Measurements from ENCODE around the gene EPHB2. TPM values are rescaled to one million over a fixed set of nuclear protein-coding genes. Genes with fewer than 3 reads are reported as not detected.

Gene EPHB2
- total RNA-seq, 6 experiments from 2014 or later = 0.24 to 1.8 (median 0.62) TPM

GRCh38 chr1:22848405-22848804 lies 137.8 kb downstream of the EPHB2 start:
- 50% methylated on average over 1 of the region's 2 CpGs for WGBS (ENCODE audit: insufficient coverage, low coverage, low lambda C conversion rate, missing lambda C conversion rate)
- H3K27ac ChIP-seq = no peak overlapping the region
- TF ChIP-seq, protein P1, sequence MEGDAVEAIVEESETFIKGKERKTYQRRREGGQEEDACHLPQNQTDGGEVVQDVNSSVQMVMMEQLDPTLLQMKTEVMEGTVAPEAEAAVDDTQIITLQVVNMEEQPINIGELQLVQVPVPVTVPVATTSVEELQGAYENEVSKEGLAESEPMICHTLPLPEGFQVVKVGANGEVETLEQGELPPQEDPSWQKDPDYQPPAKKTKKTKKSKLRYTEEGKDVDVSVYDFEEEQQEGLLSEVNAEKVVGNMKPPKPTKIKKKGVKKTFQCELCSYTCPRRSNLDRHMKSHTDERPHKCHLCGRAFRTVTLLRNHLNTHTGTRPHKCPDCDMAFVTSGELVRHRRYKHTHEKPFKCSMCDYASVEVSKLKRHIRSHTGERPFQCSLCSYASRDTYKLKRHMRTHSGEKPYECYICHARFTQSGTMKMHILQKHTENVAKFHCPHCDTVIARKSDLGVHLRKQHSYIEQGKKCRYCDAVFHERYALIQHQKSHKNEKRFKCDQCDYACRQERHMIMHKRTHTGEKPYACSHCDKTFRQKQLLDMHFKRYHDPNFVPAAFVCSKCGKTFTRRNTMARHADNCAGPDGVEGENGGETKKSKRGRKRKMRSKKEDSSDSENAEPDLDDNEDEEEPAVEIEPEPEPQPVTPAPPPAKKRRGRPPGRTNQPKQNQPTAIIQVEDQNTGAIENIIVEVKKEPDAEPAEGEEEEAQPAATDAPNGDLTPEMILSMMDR (IDR thresholded peaks at IDR 0.05) = no peak
- no peak for TF ChIP-seq POLR2A (IDR thresholded peaks at IDR 0.05)
- no peaks in the 10 kb centered on the region for H3K27me3 ChIP-seq
- DNase-seq (no peak), ATAC-seq (no peak)
- no peaks in the 10 kb centered on the region for H3K9me3 ChIP-seq
- H3K4me3 ChIP-seq = no peak overlapping the region
- no peaks in the 10 kb centered on the region for H3K4me1 ChIP-seq
- no peaks in the 10 kb centered on the region for H3K36me3 ChIP-seq
- intact Hi-C loops (cut with DNase I) = no loop called here

GRCh38 chr1:22849770-22850169 lies 139.1 kb downstream of the EPHB2 start:
- no peak overlapping the region for H3K4me3 ChIP-seq
- 79% methylated on average over 4 of the region's 5 CpGs for WGBS (ENCODE audit: insufficient coverage, low coverage, low lambda C conversion rate, missing lambda C conversion rate)
- no peaks in the 10 kb centered on the region for H3K9me3 ChIP-seq
- H3K36me3 ChIP-seq = no peaks in the 10 kb centered on the region
- H3K4me1 ChIP-seq = no peaks in the 10 kb centered on the region
- no peak overlapping the region for H3K27ac ChIP-seq
- DNase-seq = no peak
- no peaks in the 10 kb centered on the region for H3K27me3 ChIP-seq
- no peak for TF ChIP-seq POLR2A (IDR thresholded peaks at IDR 0.05)
- TF ChIP-seq, protein P1 (IDR thresholded peaks at IDR 0.05) = no peak
- intact Hi-C loops (cut with DNase I) = no loop called here
- no peak for ATAC-seq

DNA sequence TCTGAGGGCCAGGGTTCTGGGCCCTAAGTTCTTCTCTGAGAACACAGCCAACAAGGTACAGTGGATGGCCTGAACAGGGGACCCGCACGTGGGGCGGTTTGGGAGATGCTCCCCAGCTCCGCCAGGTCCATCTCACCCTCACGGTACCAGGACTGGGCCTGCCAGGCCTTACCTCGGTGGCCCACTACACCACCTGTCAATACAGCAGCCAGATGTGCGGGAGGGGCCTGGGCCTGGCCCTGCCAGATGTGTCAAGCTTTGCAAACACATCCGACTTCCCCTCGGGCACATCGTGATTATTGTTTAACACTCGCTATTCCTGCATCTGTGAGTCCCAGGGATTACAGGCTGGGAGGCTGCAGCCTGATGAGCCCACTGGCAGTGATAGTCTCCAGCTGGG lies 139.6 kb downstream of the EPHB2 start:
- Histone ChIP-seq H3K36me3 (no peaks in the 10 kb centered on the region), H3K4me3 (no peak overlapping the region), H3K4me1 (no peaks in the 10 kb centered on the region), H3K27me3 (no peaks in the 10 kb centered on the region), H3K9me3 (no peaks in the 10 kb centered on the region), H3K27ac (no peak overlapping the region)
- no peak for TF ChIP-seq POLR2A (IDR thresholded peaks at IDR 0.05)
- TF ChIP-seq, protein P1 (IDR thresholded peaks at IDR 0.05) = no peak
- intact Hi-C loops (cut with DNase I) = no loop called here
- ATAC-seq = no peak
- DNase-seq = no peak
- no CpG with 5 or more reads among the region's 11 CpGs for WGBS (ENCODE audit: insufficient coverage, low coverage, low lambda C conversion rate, missing lambda C conversion rate)

- H3K9me3 ChIP-seq = no peaks in the 10 kb centered on the region
- ATAC-seq (peak; percentile 36 to 68 (median 53)), DNase-seq (peak; percentile 60 to 70 (median 65))
- H3K27me3 ChIP-seq = no peaks in the 10 kb centered on the region
- 58% methylated on average over 5 of the region's 6 CpGs for WGBS (ENCODE audit: insufficient coverage, low coverage, low lambda C conversion rate, missing lambda C conversion rate)
- H3K4me1 ChIP-seq = no peaks in the 10 kb centered on the region
- no peaks in the 10 kb centered on the region for H3K36me3 ChIP-seq
- H3K27ac ChIP-seq = no peak overlapping the region
- H3K4me3 ChIP-seq = no peak overlapping the region
- intact Hi-C loops (cut with DNase I) = no loop called here
- no peak for TF ChIP-seq POLR2A (IDR thresholded peaks at IDR 0.05)
- TF ChIP-seq, protein P1 (IDR thresholded peaks at IDR 0.05) = no peak
Measured at GRCh38 chr1:22850681-22851080, 140.0 kb downstream of the EPHB2 start.

DNA sequence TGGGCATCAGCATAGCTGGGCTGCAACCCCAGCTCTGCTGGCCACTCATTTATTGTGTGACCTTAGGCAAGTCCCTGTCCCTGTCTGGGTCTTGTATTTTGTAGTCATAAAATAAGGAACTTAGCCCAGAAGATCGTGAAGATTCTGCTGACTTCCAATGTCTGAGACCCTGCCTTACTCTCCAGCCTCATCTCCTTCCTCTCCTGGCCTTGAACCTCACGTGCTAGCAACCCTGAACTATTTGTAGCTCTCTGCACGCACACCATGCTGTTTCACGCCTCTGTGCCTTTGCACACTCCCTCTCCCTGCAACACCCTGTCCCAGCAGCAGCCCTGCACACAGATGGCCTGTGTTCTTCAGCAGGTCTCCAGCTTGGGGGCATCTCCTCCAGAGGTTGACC lies 140.9 kb downstream of the EPHB2 start:
- peak; percentile 23 to 68 (median 42) for ATAC-seq

More for the DNA sequence above, 140.9 kb downstream of the EPHB2 start:
- H3K27me3 ChIP-seq = no peaks in the 10 kb centered on the region
- TF ChIP-seq, protein P1 (IDR thresholded peaks at IDR 0.05) = no peak
- no peak for TF ChIP-seq POLR2A (IDR thresholded peaks at IDR 0.05)
- intact Hi-C loops (cut with DNase I) = no loop called here
- H3K36me3 ChIP-seq = no peaks in the 10 kb centered on the region
- no peaks in the 10 kb centered on the region for H3K9me3 ChIP-seq
- WGBS (ENCODE audit: insufficient coverage, low coverage, low lambda C conversion rate, missing lambda C conversion rate) = 32% methylated on average over 4 of the region's 4 CpGs
- no peak for DNase-seq
- no peaks in the 10 kb centered on the region for H3K4me1 ChIP-seq
- no peak overlapping the region for H3K27ac ChIP-seq
- H3K4me3 ChIP-seq = no peak overlapping the region
